H1 (cell line): ENCODE measurements around the gene SMAP1. TPM values are rescaled to one million over a fixed set of nuclear protein-coding genes. Genes with fewer than 3 reads are reported as not detected.

Experiments
- CTCF ChIA-PET: fragments of 300-600 bp; sonication (Branson Sonifier 250); formaldehyde crosslinking; loops from one replicate; lab custom pipeline; 2021; ENCODE audit not compliant: partially characterized antibody; lab: Charles Lee
- POLR2A ChIA-PET: fragments of 300-600 bp; sonication (Branson Sonifier 250); formaldehyde crosslinking; loops from one replicate; lab custom pipeline; 2021; ENCODE audit warnings: inconsistent platforms; ENCODE audit not compliant: partially characterized antibody; lab: Charles Lee
- DNase-seq, 2 experiments: peaks; one replicate each; pipeline versions ENCODE4 v3.0.0 to v3.0.0-alpha.2; 2010 to 2022; ENCODE audit warnings: low spot score in 2 of 2, low read depth in 1 of 2, mixed read lengths in 1 of 2
- FAIRE-seq: peaks from 2 replicates; lab custom pipeline; 2011; peaks lifted over from hg19 to GRCh38; lab: Jason Lieb, UNC
- H2AFZ ChIP-seq: 2 replicates; pipeline ENCODE4 v1.8.1; 2012; ENCODE audit warnings: low read length, inconsistent platforms
- H2AK5ac ChIP-seq: 2 replicates; pipeline ENCODE4 v1.6.1; 2013; ENCODE audit warnings: low read depth, low read length
- H2BK120ac ChIP-seq: replicated peaks from 2 replicates; pipeline ENCODE3; 2013; ENCODE audit warnings: low read depth, low read length, inconsistent platforms
- H2BK12ac ChIP-seq: 2 replicates; pipeline ENCODE4 v1.6.1; 2013; ENCODE audit warnings: low read depth, low read length
- H2BK15ac ChIP-seq: 2 replicates; pipeline ENCODE4 v1.6.1; 2013; ENCODE audit warnings: low read length
- H2BK20ac ChIP-seq: 2 replicates; pipeline ENCODE4 v1.6.1; 2013; ENCODE audit warnings: low read length
- H2BK5ac ChIP-seq: 2 replicates; pipeline ENCODE4 v1.6.1; 2013; ENCODE audit warnings: low read depth, low read length
- H3K14ac ChIP-seq: 2 replicates; pipeline ENCODE4 v1.6.1; 2013; ENCODE audit warnings: inconsistent platforms; ENCODE audit not compliant: insufficient read length
- H3K18ac ChIP-seq: 2 replicates; pipeline ENCODE4 v1.6.1; 2013; ENCODE audit warnings: low read length; ENCODE audit errors: extremely low read depth
- H3K23ac ChIP-seq: 2 replicates; pipeline ENCODE4 v1.6.1; 2013; ENCODE audit warnings: inconsistent platforms; ENCODE audit not compliant: insufficient read length
- H3K23me2 ChIP-seq: 2 replicates; pipeline ENCODE4 v1.6.1; 2013; ENCODE audit warnings: low read depth, low read length
- H3K27ac ChIP-seq: 2 replicates; pipeline ENCODE4 v1.6.1; 2011; ENCODE audit warnings: low read depth, low read length, inconsistent platforms
- H3K27me3 ChIP-seq, 4 experiments: replicated peaks in 1 of 4; 1 replicate in 1 of 4; 2 replicates in 3 of 4; pipeline versions ENCODE4 v1.6.1 to v1.8.1; 2011 to 2013; ENCODE audit warnings: low read length in 3 of 4, mild to moderate bottlenecking in 3 of 4, inconsistent platforms in 2 of 4, mixed read lengths in 2 of 4, moderate library complexity in 1 of 4; ENCODE audit not compliant: control insufficient read depth in 3 of 4, insufficient read depth in 3 of 4; ENCODE audit errors: extremely low read depth in 1 of 4
- H3K36me3 ChIP-seq, 4 experiments: 2 replicates each; pipeline versions ENCODE4 v1.6.1 to v1.8.1; 2011 to 2013; ENCODE audit warnings: mild to moderate bottlenecking in 4 of 4, low read length in 3 of 4, moderate library complexity in 2 of 4, control low read depth in 1 of 4, inconsistent platforms in 1 of 4; ENCODE audit not compliant: insufficient read depth in 4 of 4, control insufficient read depth in 2 of 4
- H3K4ac ChIP-seq: replicated peaks from 2 replicates; pipeline ENCODE3; 2013; ENCODE audit warnings: low read length, low read depth, mixed read lengths, inconsistent platforms; ENCODE audit not compliant: insufficient read length
- H3K4me1 ChIP-seq, 4 experiments: replicated peaks in 1 of 4; 1 replicate in 1 of 4; 2 replicates in 3 of 4; pipeline versions ENCODE4 v1.6.1 to v1.8.1; 2011 to 2013; ENCODE audit warnings: low read length in 3 of 4, inconsistent platforms in 2 of 4, mixed read lengths in 1 of 4; ENCODE audit not compliant: insufficient read depth in 4 of 4, control insufficient read depth in 3 of 4
- H3K4me2 ChIP-seq, 2 experiments: 2 replicates each; pipeline versions ENCODE4 v1.6.1 to v1.8.1; 2011 to 2013; ENCODE audit warnings: low read depth in 2 of 2, low read length in 2 of 2, control low read depth in 1 of 2, inconsistent platforms in 1 of 2, mild to moderate bottlenecking in 1 of 2; ENCODE audit not compliant: insufficient read depth in 1 of 2
- H3K4me3 ChIP-seq, 4 experiments: fragments of 200-600, 300-600 bp in 1 of 4; sonication (generic), shearing (Covaris generic), sonication (Bioruptor Twin) in 1 of 4; 2 replicates each; pipeline versions ENCODE4 v1.5.1 to v1.8.1; 2011 to 2016; ENCODE audit warnings: low read length in 4 of 4, low read depth in 3 of 4, control low read depth in 2 of 4, inconsistent platforms in 2 of 4, mild to moderate bottlenecking in 2 of 4, mixed read lengths in 1 of 4, moderate library complexity in 1 of 4; ENCODE audit not compliant: insufficient read depth in 2 of 4; ENCODE audit errors: extremely low read depth in 1 of 4
- H3K56ac ChIP-seq: replicated peaks from 2 replicates; pipeline ENCODE3; 2013; ENCODE audit warnings: low read depth, mild to moderate bottlenecking, mixed read lengths, low read length, inconsistent platforms; ENCODE audit not compliant: insufficient read length
- H3K79me1 ChIP-seq: 2 replicates; pipeline ENCODE4 v1.6.1; 2013; ENCODE audit warnings: low read depth, low read length, control low read depth
- H3K79me2 ChIP-seq, 2 experiments: 2 replicates each; pipeline versions ENCODE4 v1.6.1 to v1.8.1; 2012 to 2013; ENCODE audit warnings: low read length in 2 of 2, mild to moderate bottlenecking in 2 of 2, inconsistent platforms in 1 of 2; ENCODE audit not compliant: insufficient read depth in 2 of 2, control insufficient read depth in 1 of 2
- H3K9ac ChIP-seq, 4 experiments: replicated peaks in 1 of 4; 1 replicate in 1 of 4; 2 replicates in 3 of 4; pipeline versions ENCODE4 v1.6.1 to v1.8.1; 2011 to 2013; ENCODE audit warnings: low read depth in 3 of 4, low read length in 3 of 4, control low read depth in 2 of 4, mild to moderate bottlenecking in 2 of 4, moderate library complexity in 2 of 4, inconsistent platforms in 1 of 4; ENCODE audit errors: extremely low read depth in 1 of 4
- H3K9me3 ChIP-seq, 2 experiments: 2 replicates each; pipeline versions ENCODE4 v1.6.1 to v1.8.1; 2012 to 2013; ENCODE audit warnings: mild to moderate bottlenecking in 2 of 2, moderate library complexity in 2 of 2, control low read depth in 1 of 2, inconsistent platforms in 1 of 2, low read depth in 1 of 2, low read length in 1 of 2, mixed read lengths in 1 of 2; ENCODE audit not compliant: insufficient read depth in 2 of 2
- H4K20me1 ChIP-seq, 2 experiments: replicated peaks in 1 of 2; 2 replicates each; pipeline versions ENCODE3 to v1.8.1; 2011 to 2013; ENCODE audit warnings: inconsistent platforms in 2 of 2, low read length in 2 of 2, mild to moderate bottlenecking in 1 of 2; ENCODE audit not compliant: insufficient read depth in 2 of 2, control insufficient read depth in 1 of 2
- H4K5ac ChIP-seq: 2 replicates; pipeline ENCODE4 v1.6.1; 2013; ENCODE audit warnings: low read length, low read depth, mixed read lengths, inconsistent platforms; ENCODE audit not compliant: insufficient read length
- H4K8ac ChIP-seq: 2 replicates; pipeline ENCODE4 v1.8.0; 2013; ENCODE audit warnings: mild to moderate bottlenecking, moderate library complexity, low read length, inconsistent platforms; ENCODE audit not compliant: insufficient read depth; ENCODE audit errors: extremely low read depth
- H4K91ac ChIP-seq: replicated peaks from 2 replicates; pipeline ENCODE3; 2013; ENCODE audit warnings: low read length, mixed read lengths, inconsistent platforms; ENCODE audit not compliant: insufficient read length
- EGR1 ChIP-seq: IDR thresholded peaks from 2 replicates; pipeline ENCODE4 v1.6.1; 2011; ENCODE audit warnings: low read depth, low read length, borderline replicate concordance
- WGBS, 2 experiments: shearing (Covaris generic) in 1 of 2; methylation state at CpG; one replicate each; pipeline versions ENCODE4 v1.1.6 to v1.1.7; 2013 to 2015; ENCODE audit warnings: low lambda C conversion rate in 2 of 2, mixed read lengths in 2 of 2, inconsistent platforms in 1 of 2, low coverage in 1 of 2, missing lambda C conversion rate in 1 of 2; ENCODE audit not compliant: insufficient replicate concordance in 2 of 2, insufficient coverage in 1 of 2, insufficient read length in 1 of 2; ENCODE audit errors: extremely low coverage in 1 of 2, missing lambda C conversion rate in 1 of 2; 5-methylcytosine and 5-hydroxymethylcytosine counted together
- polyA plus RNA-seq, 7 experiments: library from polyadenylated mRNA; depleted of rRNA in 3 of 7; stranded (reverse) in 5 of 7; unstranded in 2 of 7; fragments of >200 nt in 5 of 7; fragments of 200-250 nt in 2 of 7; gene quantifications; 1 replicate in 5 of 7; 2 replicates in 1 of 7; 4 replicates in 1 of 7; pipeline versions ENCODE4 v1.2.1 to v1.2.3, GENCODE V29; 2011 to 2013; ENCODE audit warnings: missing spikeins in 2 of 7, mixed read lengths in 2 of 7
- total RNA-seq: library from RNA; stranded (reverse); fragmentation: NEBNext Ultra II Directional; extraction: Animal tissue kit (Norgen Biotek cat#: 25700); gene quantifications from 2 replicates; pipeline ENCODE4 v1.2.1, GENCODE V29; 2021

The SMAP1 gene
- total and polyA plus RNA-seq, 2 of the 8 experiments (the other 6 are each of a cell fraction or from before 2014, with no cell fraction given), result 18.8 to 32.4 TPM

DNA sequence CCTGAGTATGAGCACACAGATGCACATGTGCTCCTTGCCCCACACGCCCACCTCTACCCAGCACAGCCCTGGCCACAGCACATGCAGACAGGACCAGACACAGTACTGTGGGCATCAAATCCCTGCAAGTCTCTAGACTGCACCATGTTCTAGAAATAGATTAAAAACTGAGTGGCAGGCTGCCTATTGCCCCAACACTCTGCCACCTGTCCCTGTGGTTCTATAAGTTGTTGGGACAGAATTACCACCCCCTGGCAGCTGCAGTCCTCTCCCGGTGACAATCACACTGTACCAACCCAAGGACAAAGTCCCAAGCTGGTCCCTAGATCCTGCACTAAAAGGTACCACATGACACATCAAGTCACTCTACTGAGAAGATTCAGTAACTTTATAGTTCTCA lies 219.0 kb downstream of the SMAP1 start:
- H3K23ac ChIP-seq, result no peak overlapping the region
- H3K9me3 ChIP-seq, result no peaks in the 10 kb centered on the region
- no peak overlapping the region for H3K56ac ChIP-seq
- no peak overlapping the region for H3K18ac ChIP-seq
- H3K27me3 ChIP-seq, result no peaks in the 10 kb centered on the region
- H3K79me2 ChIP-seq, result no peaks in the 10 kb centered on the region
- no peak overlapping the region for H3K9ac ChIP-seq
- WGBS, 2 experiments, result 97% methylated on average over 2 of the region's 2 CpGs; no CpG with 5 or more reads in 1 of the 2 experiments
- no peak overlapping the region for H2BK5ac ChIP-seq
- H2AK5ac ChIP-seq, result no peak overlapping the region
- no peaks in the 10 kb centered on the region for H4K20me1 ChIP-seq
- no peak overlapping the region for H2BK120ac ChIP-seq
- H2BK15ac ChIP-seq, result no peak overlapping the region
- H4K8ac ChIP-seq, result no peak overlapping the region; the same call in 1 of the 2 replicates
- H3K27ac ChIP-seq, result no peak overlapping the region
- DNase-seq (no peak), FAIRE-seq (no peak)
- POLR2A ChIA-PET, result no interaction called here
- no peak overlapping the region for H3K4me3 ChIP-seq
- no peaks in the 10 kb centered on the region; the same call in 1 of the 2 replicates for H3K23me2 ChIP-seq
- H4K5ac ChIP-seq, result no peak overlapping the region
- CTCF ChIA-PET, result interaction anchor here (0.7 to 4.1 kb wide), 8 partner anchors 8 to 634 kb away, joined by 3 to 29 read pairs (median 12); partner anchors contain the start of gene B3GAT2
- no peak overlapping the region for H3K4ac ChIP-seq
- H3K36me3 ChIP-seq, result no peaks in the 10 kb centered on the region
- no peak overlapping the region for H2BK20ac ChIP-seq
- H3K79me1 ChIP-seq, result no peaks in the 10 kb centered on the region
- H4K91ac ChIP-seq, result peak overlapping the region; percentile 16
- peaks cover 5 to 17% (median 10%) of the 10 kb centered on the region in 4 experiments for H3K4me1 ChIP-seq
- no peak overlapping the region for H3K14ac ChIP-seq
- no peak overlapping the region for H2AFZ ChIP-seq
- H2BK12ac ChIP-seq, result peak overlapping the region; percentile 95; the same call in 1 of the 2 replicates
- no peak overlapping the region for H3K4me2 ChIP-seq
- no peak for TF ChIP-seq EGR1
